ENCODE results near the gene TRAF1.

DNA sequence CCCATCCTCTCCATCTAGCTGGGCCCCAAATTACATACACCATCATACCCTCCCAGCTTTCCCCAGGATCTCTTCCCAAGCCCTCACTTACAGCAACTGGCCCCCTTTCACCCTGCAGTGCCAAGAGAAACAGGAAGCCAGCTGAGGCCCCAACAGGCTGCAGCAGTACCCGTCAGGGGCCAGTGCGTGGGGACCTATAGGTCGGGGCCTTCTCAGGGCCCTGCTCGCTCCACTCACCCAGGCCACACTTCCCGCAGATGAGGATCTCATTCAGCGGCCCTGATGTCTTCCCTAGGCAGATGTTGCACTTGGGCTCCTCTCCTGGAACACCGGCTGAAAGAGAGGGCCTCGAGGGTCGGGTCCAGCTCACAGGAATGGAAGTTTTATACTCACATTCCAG is 56.4 kb downstream of the TRAF1 start:
- TF ChIP-seq, protein P1, sequence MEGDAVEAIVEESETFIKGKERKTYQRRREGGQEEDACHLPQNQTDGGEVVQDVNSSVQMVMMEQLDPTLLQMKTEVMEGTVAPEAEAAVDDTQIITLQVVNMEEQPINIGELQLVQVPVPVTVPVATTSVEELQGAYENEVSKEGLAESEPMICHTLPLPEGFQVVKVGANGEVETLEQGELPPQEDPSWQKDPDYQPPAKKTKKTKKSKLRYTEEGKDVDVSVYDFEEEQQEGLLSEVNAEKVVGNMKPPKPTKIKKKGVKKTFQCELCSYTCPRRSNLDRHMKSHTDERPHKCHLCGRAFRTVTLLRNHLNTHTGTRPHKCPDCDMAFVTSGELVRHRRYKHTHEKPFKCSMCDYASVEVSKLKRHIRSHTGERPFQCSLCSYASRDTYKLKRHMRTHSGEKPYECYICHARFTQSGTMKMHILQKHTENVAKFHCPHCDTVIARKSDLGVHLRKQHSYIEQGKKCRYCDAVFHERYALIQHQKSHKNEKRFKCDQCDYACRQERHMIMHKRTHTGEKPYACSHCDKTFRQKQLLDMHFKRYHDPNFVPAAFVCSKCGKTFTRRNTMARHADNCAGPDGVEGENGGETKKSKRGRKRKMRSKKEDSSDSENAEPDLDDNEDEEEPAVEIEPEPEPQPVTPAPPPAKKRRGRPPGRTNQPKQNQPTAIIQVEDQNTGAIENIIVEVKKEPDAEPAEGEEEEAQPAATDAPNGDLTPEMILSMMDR (IDR thresholded peaks at IDR 0.05): no peak
- no peak for TF ChIP-seq POLR2A (IDR thresholded peaks at IDR 0.05)

Measured in Peyer's patch (tissue), 4 donors.